Upper lobe of right lung (tissue), 1 donor: ENCODE measurements around the gene ARHGEF17. TPM values are rescaled to one million over a fixed set of nuclear protein-coding genes. Genes with fewer than 3 reads are reported as not detected.

ENCODE experiments used
- ATAC-seq: fragments of 200-7000 bp; cut with Tn5 transposase; one replicate; pipeline ENCODE4 v1.9.1; 2020; ENCODE audit warnings: mild to moderate bottlenecking, moderate library complexity
- DNase-seq: peaks from one replicate; pipeline ENCODE4 v3.0.0-alpha.2; 2020
- H3K27ac ChIP-seq: fragments of 200-600 bp; one replicate; pipeline ENCODE4 v1.8.0; 2022
- H3K27me3 ChIP-seq: fragments of 200-600 bp; one replicate; pipeline ENCODE4 v1.8.0; 2022; ENCODE audit warnings: mild to moderate bottlenecking
- H3K36me3 ChIP-seq: fragments of 200-600 bp; one replicate; pipeline ENCODE4 v1.8.0; 2022
- H3K4me1 ChIP-seq: fragments of 200-600 bp; one replicate; pipeline ENCODE4 v1.8.0; 2022
- H3K4me3 ChIP-seq: fragments of 200-600 bp; one replicate; pipeline ENCODE4 v1.8.0; 2022; ENCODE audit warnings: mild to moderate bottlenecking
- H3K9me3 ChIP-seq: fragments of 200-600 bp; one replicate; pipeline ENCODE4 v1.8.0; 2022
- CTCF ChIP-seq: fragments of 200-600 bp; IDR thresholded peaks from one replicate; pipeline ENCODE4 v1.8.0; 2022; ENCODE audit warnings: antibody characterized with exemption
- intact Hi-C: fragments of 100-400 bp; cut with DNase I; formaldehyde crosslinking; loops from one replicate; pipeline ENCODE4 v1.11.0; 2022
- total RNA-seq: library from RNA; stranded (reverse); fragmentation: NEBNext Ultra II Directional; extraction: Animal tissue kit (Norgen Biotek cat#: 25700); gene quantifications from one replicate; pipeline ENCODE4 v1.2.1, GENCODE V29; 2021
- donor health status: DM: no; HTN: yes; CAD: no; lungs with severe emphysema.

Gene ARHGEF17
- total RNA-seq, 1 donor from 2014 or later = 74.5 TPM

GRCh38 chr11:73320763-73321603, 12.9 kb downstream of the ARHGEF17 start:
- no peaks in the 10 kb centered on the region for H3K27me3 ChIP-seq
- H3K4me1 ChIP-seq = peaks cover 90% of the 10 kb centered on the region
- H3K27ac ChIP-seq = peak overlapping the region; percentile 63
- no peak overlapping the region for H3K4me3 ChIP-seq
- ATAC-seq = peak; percentile 31
- intact Hi-C loops = no loop called here
- DNase-seq = no peak
- no peak for TF ChIP-seq CTCF
- no peaks in the 10 kb centered on the region for H3K9me3 ChIP-seq
- H3K36me3 ChIP-seq = no peaks in the 10 kb centered on the region

- intact Hi-C loops = no loop called here
- DNase-seq (peak; percentile 75), ATAC-seq (peak; percentile 3)
- Histone ChIP-seq H3K27me3 (no peaks in the 10 kb centered on the region), H3K27ac (peak overlapping the region; percentile 63), H3K36me3 (no peaks in the 10 kb centered on the region), H3K4me3 (no peak overlapping the region), H3K4me1 (peaks cover 88% of the 10 kb centered on the region), H3K9me3 (no peaks in the 10 kb centered on the region)
- TF ChIP-seq CTCF = no peak
Observed at GRCh38 chr11:73321604-73322381, 13.7 kb downstream of the ARHGEF17 start.

GRCh38 chr11:73322382-73323306, 14.6 kb downstream of the ARHGEF17 start:
- peaks cover 88% of the 10 kb centered on the region for H3K4me1 ChIP-seq
- no peak for TF ChIP-seq CTCF
- no peak for ATAC-seq
- no peak overlapping the region for H3K4me3 ChIP-seq
- H3K27me3 ChIP-seq = no peaks in the 10 kb centered on the region
- H3K9me3 ChIP-seq = no peaks in the 10 kb centered on the region
- intact Hi-C loops = no loop called here
- no peak for DNase-seq
- H3K36me3 ChIP-seq = no peaks in the 10 kb centered on the region
- peak overlapping the region; percentile 63 for H3K27ac ChIP-seq

- ATAC-seq (peak; percentile 48), DNase-seq (peak; percentile 79)
- no peaks in the 10 kb centered on the region for H3K36me3 ChIP-seq
- peak overlapping the region; percentile 14 for H3K4me3 ChIP-seq
- TF ChIP-seq CTCF = no peak
- no peaks in the 10 kb centered on the region for H3K9me3 ChIP-seq
- no peaks in the 10 kb centered on the region for H3K27me3 ChIP-seq
- H3K27ac ChIP-seq = peak overlapping the region; percentile 63
- intact Hi-C loops = no loop called here
- H3K4me1 ChIP-seq = peaks cover 88% of the 10 kb centered on the region
Observed at GRCh38 chr11:73323464-73323863, 15.4 kb downstream of the ARHGEF17 start.

- intact Hi-C loops = no loop called here
- no peak for TF ChIP-seq CTCF
- no peaks in the 10 kb centered on the region for H3K27me3 ChIP-seq
- H3K9me3 ChIP-seq = no peaks in the 10 kb centered on the region
- ATAC-seq (peak; percentile 8), DNase-seq (no peak)
- H3K4me1 ChIP-seq = peaks cover 84% of the 10 kb centered on the region
- peak overlapping the region; percentile 63 for H3K27ac ChIP-seq
- H3K36me3 ChIP-seq = no peaks in the 10 kb centered on the region
- no peak overlapping the region for H3K4me3 ChIP-seq
Observed at GRCh38 chr11:73324116-73324515, 16.0 kb downstream of the ARHGEF17 start.
